SK-MEL-5 (cell line): ENCODE results near the gene MYO18A. TPM values are rescaled to one million over a fixed set of nuclear protein-coding genes. Genes with fewer than 3 reads are reported as not detected.
"Not testable (repeated sequence)": the region's sequence is repeated elsewhere in the genome, so short reads cannot be mapped to it uniquely, and the experiment has no call there.

ENCODE experiments used
- DNase-seq: peaks from one replicate; pipeline ENCODE4 v3.0.0-alpha.2; 2016; ENCODE audit warnings: low read depth, low spot score
- in situ Hi-C: cut with HindIII; loops from 2 replicates; pipeline ENCODE4 v1.10.0; 2016; ENCODE audit warnings: low sequenced_read_pairs, high pct_unique_total_duplicates, low pct_unique_long_range_greater_than_20kb
- total RNA-seq: library from RNA; depleted of rRNA; stranded (reverse); fragments of >200 nt; shearing (Covaris generic); gene quantifications from 2 replicates; pipeline ENCODE4 v1.2.3, GENCODE V29; 2014

The MYO18A gene
- total RNA-seq, 1 experiment from 2014 or later, result 14.9 TPM

- in situ Hi-C loops, result no loop called here
Observed at GRCh38 chr17:29107933-29108822, 72.0 kb downstream of the MYO18A start.

GRCh38 chr17:29107084-29107483 is 73.1 kb downstream of the MYO18A start:
- in situ Hi-C loops, result no loop called here
- DNase-seq, result no peak

More at GRCh38 chr17:29107933-29108822, 72.0 kb downstream of the MYO18A start:
- DNase-seq, result no peak

GRCh38 chr17:29103341-29103740 is 76.9 kb downstream of the MYO18A start:
- in situ Hi-C loops, result no loop called here
- DNase-seq, result no peak

GRCh38 chr17:29102741-29103181 is 77.4 kb downstream of the MYO18A start:
- no peak for DNase-seq
- in situ Hi-C loops, result no loop called here

GRCh38 chr17:29102046-29102445 is 78.2 kb downstream of the MYO18A start:
- in situ Hi-C loops, result no loop called here
- DNase-seq, result no peak

GRCh38 chr17:29100296-29100695 is 79.9 kb downstream of the MYO18A start:
- DNase-seq, result no peak
- in situ Hi-C loops, result no loop called here

GRCh38 chr17:29099527-29099926 is 80.7 kb downstream of the MYO18A start:
- in situ Hi-C loops, result no loop called here
- no peak for DNase-seq

GRCh38 chr17:29096094-29096493 is 84.1 kb downstream of the MYO18A start:
- in situ Hi-C loops, result no loop called here
- no peak for DNase-seq

GRCh38 chr17:29095439-29095838 is 84.8 kb downstream of the MYO18A start:
- in situ Hi-C loops, result no loop called here
- no peak for DNase-seq

- DNase-seq, result no peak
- in situ Hi-C loops, result no loop called here
Observed at GRCh38 chr17:29094101-29094708, 86.0 kb downstream of the MYO18A start.

- no peak for DNase-seq
- in situ Hi-C loops, result no loop called here
Observed at GRCh38 chr17:29093090-29093871, 86.9 kb downstream of the MYO18A start.

GRCh38 chr17:29091606-29092289 is 88.5 kb downstream of the MYO18A start:
- in situ Hi-C loops, result no loop called here
- DNase-seq, result no peak

- DNase-seq, result no peak
Observed at GRCh38 chr17:29090750-29091605, 89.2 kb downstream of the MYO18A start.

GRCh38 chr17:29090108-29090507 is 90.1 kb downstream of the MYO18A start:
- DNase-seq, result no peak
- in situ Hi-C loops, result no loop called here

More at GRCh38 chr17:29090750-29091605, 89.2 kb downstream of the MYO18A start:
- in situ Hi-C loops, result no loop called here

GRCh38 chr17:29089601-29090044 is 90.6 kb downstream of the MYO18A start:
- in situ Hi-C loops, result no loop called here
- DNase-seq, result no peak

GRCh38 chr17:29088782-29089181 is 91.4 kb downstream of the MYO18A start:
- in situ Hi-C loops, DNase-seq: not testable (repeated sequence)
